ENCODE measurements around the gene DEFB119.
"Not testable (repeated sequence)": the region's sequence is repeated elsewhere in the genome, so short reads cannot be mapped to it uniquely, and the experiment has no call there.

DEFB119 gene

GRCh38 chr20:31390490-31390889 is at the start of gene DEFB119:
TSS of gene DEFB119 (minus strand) at chr20:31390590. CDS start at chr20:31390483, 107 bp downstream.
- DNase-seq (ENCODE audit: low spot score) = no peak

- no peak for DNase-seq (ENCODE audit: low spot score)
Measured at GRCh38 chr20:31430568-31431115, 40.3 kb upstream of the DEFB119 start.

GRCh38 chr20:31427576-31427975 is 37.2 kb upstream of the DEFB119 start:
- not testable (repeated sequence) for DNase-seq (ENCODE audit: low spot score)

- DNase-seq (ENCODE audit: low spot score) = not testable (repeated sequence)
Measured at GRCh38 chr20:31426891-31427551, 36.6 kb upstream of the DEFB119 start.

- no peak for DNase-seq (ENCODE audit: low spot score)
Measured at GRCh38 chr20:31425797-31426196, 35.4 kb upstream of the DEFB119 start.

- no peak for DNase-seq (ENCODE audit: low spot score)
Measured at GRCh38 chr20:31418307-31418706, 27.9 kb upstream of the DEFB119 start.

GRCh38 chr20:31415653-31416052 is 25.3 kb upstream of the DEFB119 start:
- DNase-seq (ENCODE audit: low spot score) = no peak

GRCh38 chr20:31414381-31414780 is 24.0 kb upstream of the DEFB119 start:
- no peak for DNase-seq (ENCODE audit: low spot score)

GRCh38 chr20:31410011-31410410 is 19.6 kb upstream of the DEFB119 start:
- no peak for DNase-seq (ENCODE audit: low spot score)

GRCh38 chr20:31406115-31406514 is 15.7 kb upstream of the DEFB119 start, which contains the start of gene DEFB121:
TSS of gene DEFB121 (minus strand) at chr20:31406215. CDS start at chr20:31406152, 63 bp downstream.
- DNase-seq (ENCODE audit: low spot score) = no peak

GRCh38 chr20:31403886-31404285 is 13.5 kb upstream of the DEFB119 start:
- no peak for DNase-seq (ENCODE audit: low spot score)

GRCh38 chr20:31394900-31395299 is 4.5 kb upstream of the DEFB119 start:
- no peak for DNase-seq (ENCODE audit: low spot score)

GRCh38 chr20:31392836-31393235 is 2.4 kb upstream of the DEFB119 start:
- no peak for DNase-seq (ENCODE audit: low spot score)

GRCh38 chr20:31374346-31374745 is 16.0 kb downstream of the DEFB119 start:
- DNase-seq (ENCODE audit: low spot score) = no peak

- no peak for DNase-seq (ENCODE audit: low spot score)
Measured at GRCh38 chr20:31368301-31368700, 22.1 kb downstream of the DEFB119 start, which contains the start of gene DEFB118. TSS of gene DEFB118 (plus strand) at chr20:31368601. CDS start at chr20:31368651, 50 bp downstream.

- DNase-seq (ENCODE audit: low spot score) = not testable (repeated sequence)
Measured at GRCh38 chr20:31364272-31364671, 26.1 kb downstream of the DEFB119 start.

GRCh38 chr20:31363295-31363694 is 27.1 kb downstream of the DEFB119 start:
- no peak for DNase-seq (ENCODE audit: low spot score)

GRCh38 chr20:31355981-31356380 is 34.4 kb downstream of the DEFB119 start:
- no peak for DNase-seq (ENCODE audit: low spot score)

- DNase-seq (ENCODE audit: low spot score) = no peak
Measured at GRCh38 chr20:31341470-31341869, 48.9 kb downstream of the DEFB119 start.

GRCh38 chr20:31330893-31331292 is 59.5 kb downstream of the DEFB119 start:
- no peak for DNase-seq (ENCODE audit: low spot score)

All from GM03348 (cell line).